Measurements from ENCODE around the gene UPF1.

DNA sequence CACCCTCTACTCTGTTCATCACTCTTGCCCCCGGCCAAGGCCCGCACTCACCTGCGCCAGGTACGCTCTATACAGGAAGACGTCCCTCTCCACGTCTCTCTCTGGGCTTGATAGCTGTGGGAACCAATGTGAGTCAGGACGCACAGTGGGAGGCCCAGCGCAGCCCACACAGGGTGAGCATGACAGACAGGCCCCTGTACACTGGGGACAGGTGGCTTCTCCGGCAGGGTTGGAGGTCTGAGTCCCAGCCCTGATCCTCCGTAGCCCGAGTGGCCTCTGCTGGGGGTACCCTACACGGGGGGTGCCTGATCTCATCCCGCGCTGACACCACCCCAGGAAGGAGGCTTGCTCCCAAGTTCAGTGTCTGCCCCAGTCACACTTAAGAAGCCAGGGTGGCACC lies 81.2 kb downstream of the UPF1 start:
- TF ChIP-seq ZBTB1 (tag by site-specific recombination; IDR thresholded peaks at IDR 0.05) (no peak), REPIN1 (tag by site-specific recombination; IDR thresholded peaks at IDR 0.05; ENCODE audit: low read depth) (no peak), ZNF76 (tag by site-specific recombination; IDR thresholded peaks at IDR 0.05; ENCODE audit: borderline replicate concordance, low read depth) (no peak)

Data from HEK293 (cell line).